SU-DHL-6 (cell line): Measurements from ENCODE around the gene C19orf44.

Experiments
- EZH2phosphoT487 ChIP-seq: fragments of 200-600 bp; sonication (generic), shearing (Covaris generic); conservative IDR thresholded peaks from 2 replicates; pipeline ENCODE4 v1.6.1; 2018; ENCODE audit warnings: mild to moderate bottlenecking, antibody characterized with exemption, low read length, moderate library complexity, mixed read lengths
- TF ChIP-seq, protein P1 (sequence below): fragments of 200-600 bp; sonication (generic); IDR thresholded peaks from one replicate; pipeline ENCODE4 v1.5.1; 2017; ENCODE audit warnings: antibody characterized with exemption, mild to moderate bottlenecking, low read length, moderate library complexity; ENCODE audit not compliant: insufficient read depth, poor library complexity, severe bottlenecking

DNA sequence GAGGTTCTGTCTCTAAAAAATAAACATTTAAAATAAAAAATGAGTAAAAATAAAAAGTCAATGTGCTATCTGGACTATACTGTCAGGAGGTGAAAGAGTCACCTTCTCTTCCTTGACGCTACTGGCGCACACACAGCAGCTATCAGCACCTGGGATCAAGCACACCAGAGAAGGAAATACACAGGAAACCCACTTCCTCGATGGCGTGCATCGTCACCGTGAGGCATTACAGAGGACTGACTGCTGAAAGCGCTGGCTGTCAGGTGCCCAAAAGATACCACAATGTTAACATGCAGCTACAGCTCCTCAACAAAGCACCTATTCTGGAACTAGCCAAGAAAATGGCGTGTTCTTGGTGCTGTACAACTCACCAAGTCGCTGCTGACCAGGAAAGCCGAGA lies 70.0 kb downstream of the C19orf44 start:
- TF ChIP-seq, protein P1, sequence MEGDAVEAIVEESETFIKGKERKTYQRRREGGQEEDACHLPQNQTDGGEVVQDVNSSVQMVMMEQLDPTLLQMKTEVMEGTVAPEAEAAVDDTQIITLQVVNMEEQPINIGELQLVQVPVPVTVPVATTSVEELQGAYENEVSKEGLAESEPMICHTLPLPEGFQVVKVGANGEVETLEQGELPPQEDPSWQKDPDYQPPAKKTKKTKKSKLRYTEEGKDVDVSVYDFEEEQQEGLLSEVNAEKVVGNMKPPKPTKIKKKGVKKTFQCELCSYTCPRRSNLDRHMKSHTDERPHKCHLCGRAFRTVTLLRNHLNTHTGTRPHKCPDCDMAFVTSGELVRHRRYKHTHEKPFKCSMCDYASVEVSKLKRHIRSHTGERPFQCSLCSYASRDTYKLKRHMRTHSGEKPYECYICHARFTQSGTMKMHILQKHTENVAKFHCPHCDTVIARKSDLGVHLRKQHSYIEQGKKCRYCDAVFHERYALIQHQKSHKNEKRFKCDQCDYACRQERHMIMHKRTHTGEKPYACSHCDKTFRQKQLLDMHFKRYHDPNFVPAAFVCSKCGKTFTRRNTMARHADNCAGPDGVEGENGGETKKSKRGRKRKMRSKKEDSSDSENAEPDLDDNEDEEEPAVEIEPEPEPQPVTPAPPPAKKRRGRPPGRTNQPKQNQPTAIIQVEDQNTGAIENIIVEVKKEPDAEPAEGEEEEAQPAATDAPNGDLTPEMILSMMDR: no peak
- TF ChIP-seq EZH2phosphoT487: no peak
